Left colon (tissue), 2 donors: Measurements from ENCODE around the gene PCDH9. TPM values are rescaled to one million over a fixed set of nuclear protein-coding genes. Genes with fewer than 3 reads are reported as not detected.

Source experiments
- ATAC-seq: fragments of 200-7000 bp; cut with Tn5 transposase; one replicate; pipeline ENCODE4 v1.9.1; 2020; ENCODE audit warnings: mild to moderate bottlenecking, moderate library complexity
- DNase-seq, 2 donors: peaks; one replicate each; pipeline ENCODE4 v3.0.0-alpha.2; 2020
- intact Hi-C, 2 donors: fragments of 100-400 bp; cut with DNase I in 1 of 2; cut with micrococcal nuclease in 1 of 2; formaldehyde crosslinking; loops; one replicate each; pipeline versions ENCODE4 v1.11.2 to v1.14.0; 2022; cut with DNase I, micrococcal nuclease
- total RNA-seq, 2 donors: library from RNA; stranded (reverse); fragmentation: NEBNext Ultra II Directional; extraction: Animal tissue kit (Norgen Biotek cat#: 25700); gene quantifications; one replicate each; pipeline ENCODE4 v1.2.1, GENCODE V29; 2021
- donor health status: DM: no; HTN: no; CAD: no.
- donor health status: DM: yes; HTN: yes; CAD: no.

The PCDH9 gene
- total RNA-seq, 2 donors from 2014 or later, result 0.61 to 1.4 TPM

DNA sequence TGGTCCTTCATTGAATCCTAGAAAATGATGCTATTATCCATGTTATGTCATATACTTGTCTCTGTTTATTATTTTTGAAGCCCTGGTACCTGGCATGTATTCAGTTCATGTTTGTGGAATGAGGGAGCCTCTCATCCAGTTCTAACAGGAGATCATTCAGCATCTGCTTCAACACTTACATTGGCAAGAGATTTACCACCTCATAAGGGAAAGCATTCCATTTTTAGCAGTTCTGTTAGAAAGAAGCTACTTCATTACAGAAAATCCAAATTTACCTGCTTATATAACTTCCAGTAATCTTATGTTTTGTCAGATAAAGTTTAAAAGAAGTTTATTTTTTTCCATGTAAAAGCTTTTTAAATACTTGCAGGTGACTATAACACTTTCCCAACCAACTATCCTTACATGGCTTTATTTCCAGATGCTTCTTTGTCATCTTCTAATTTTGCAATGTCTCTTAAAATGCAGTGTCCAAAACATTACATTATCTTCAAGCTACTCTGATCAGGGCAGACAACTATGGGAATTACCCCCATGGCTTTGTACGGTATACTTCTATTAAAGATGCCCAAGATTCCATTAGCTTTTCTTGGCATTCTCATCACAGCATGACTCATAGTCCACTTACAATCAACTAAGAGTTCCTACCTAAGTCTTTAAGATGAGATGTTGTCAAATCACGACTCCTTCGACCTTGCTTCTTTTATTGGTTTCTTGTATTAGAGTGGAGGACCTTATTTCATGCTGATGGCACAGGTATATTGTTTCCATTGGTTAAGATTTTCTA is 262.1 kb downstream of the PCDH9 start:
- ATAC-seq, result no peak
- DNase-seq, result no peak
- intact Hi-C loops, result no loop called here

DNA sequence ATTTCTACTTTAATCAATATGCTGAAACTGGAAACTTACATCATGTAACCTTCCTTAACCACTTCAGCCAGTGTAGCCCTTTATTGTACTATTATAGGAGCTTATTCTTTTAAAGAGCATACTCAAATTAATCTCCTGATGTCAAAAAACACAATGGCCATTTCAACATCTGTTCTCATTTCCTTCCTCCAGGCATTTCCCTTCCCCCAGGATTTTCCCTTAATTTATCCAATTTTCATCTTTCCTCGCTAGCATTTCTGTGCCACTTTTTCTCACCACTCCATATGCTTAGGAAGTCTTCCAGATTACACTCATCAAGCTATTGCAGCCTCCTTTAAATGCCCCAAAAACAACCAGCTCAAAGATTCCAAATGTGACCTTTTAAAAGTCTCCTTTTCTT is 265.0 kb downstream of the PCDH9 start:
- no peak for DNase-seq

DNA sequence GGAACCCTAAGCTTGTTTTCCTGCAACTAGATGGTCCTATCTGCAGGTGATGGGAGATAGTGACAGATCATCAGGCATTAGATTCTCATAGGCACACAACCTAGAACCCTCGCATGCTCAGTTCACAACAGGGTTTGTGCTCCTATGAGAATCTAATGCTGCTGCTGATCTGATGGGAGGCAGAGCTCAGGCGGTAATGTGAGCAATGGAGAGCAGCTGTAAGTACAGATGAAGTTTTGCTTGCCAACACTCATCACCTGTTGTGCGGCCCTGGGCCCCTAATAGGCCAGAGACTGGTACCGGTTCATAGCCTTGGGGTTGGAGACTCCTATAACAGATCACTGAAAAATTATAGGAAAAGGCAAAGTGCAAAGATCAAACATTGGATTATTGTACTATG is 267.2 kb downstream of the PCDH9 start:
- no peak for ATAC-seq
- intact Hi-C loops, result no loop called here

More for the DNA sequence above, 265.0 kb downstream of the PCDH9 start:
- intact Hi-C loops, result no loop called here
- ATAC-seq, result no peak

DNA sequence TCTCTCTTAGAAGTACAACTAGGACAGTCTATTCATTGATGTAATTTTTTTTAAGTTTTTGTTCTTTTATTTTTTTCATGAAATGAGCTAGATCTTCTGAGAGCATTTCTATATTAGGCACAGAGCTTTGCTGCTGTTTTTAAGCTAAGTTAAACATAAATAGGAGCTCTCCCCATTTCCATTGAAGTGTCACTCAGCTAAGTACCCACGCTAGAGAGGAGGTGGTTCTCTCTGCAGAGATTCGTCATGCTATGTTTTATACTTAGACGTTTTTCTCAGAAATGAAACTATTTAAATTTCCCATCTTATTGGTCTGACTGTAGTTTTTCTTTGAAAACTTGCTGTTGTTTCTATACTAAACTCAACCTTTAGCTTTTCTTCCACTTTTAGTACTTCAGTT is 271.5 kb downstream of the PCDH9 start:
- ATAC-seq, result no peak
- intact Hi-C loops, result no loop called here
- DNase-seq, result no peak

More for the DNA sequence above, 267.2 kb downstream of the PCDH9 start:
- no peak for DNase-seq

DNA sequence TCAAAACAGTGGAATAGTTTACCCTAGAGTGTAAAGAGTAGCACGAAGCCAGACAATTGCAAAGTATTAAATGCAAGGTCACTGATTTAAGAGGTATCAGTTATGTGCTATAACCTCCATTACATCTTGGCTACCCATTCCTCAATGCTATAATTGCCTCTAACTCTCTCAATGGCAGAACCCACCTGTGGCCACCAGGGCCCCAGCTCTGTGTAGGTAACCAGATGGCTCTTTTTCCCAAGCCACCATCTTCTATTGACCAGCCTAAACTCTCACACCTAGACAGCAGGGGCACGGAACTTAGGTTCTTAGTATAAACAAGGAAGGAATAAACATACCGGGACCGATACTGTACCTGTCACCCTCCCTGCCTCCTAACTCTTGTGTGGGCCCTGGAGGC is 277.6 kb downstream of the PCDH9 start:
- ATAC-seq, result no peak
- intact Hi-C loops, result no loop called here

DNA sequence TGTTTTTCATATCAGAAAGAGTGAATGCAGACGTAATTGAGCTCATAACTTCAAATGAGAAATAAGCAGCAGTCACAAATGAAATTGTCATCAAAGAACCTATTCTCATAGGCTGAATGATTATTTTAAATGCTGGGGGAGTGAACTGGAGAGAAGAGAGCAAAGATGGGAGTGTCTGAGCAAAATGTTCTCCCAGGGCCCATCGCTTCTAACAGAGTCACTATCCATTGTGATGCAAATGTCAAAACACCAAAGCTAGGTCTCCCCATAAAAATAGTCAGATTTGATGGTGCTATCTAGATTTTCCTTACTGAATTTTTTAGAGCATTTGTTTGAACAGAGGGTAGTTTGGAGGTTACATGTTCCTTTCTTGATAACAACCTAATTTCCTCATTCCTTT is 278.7 kb downstream of the PCDH9 start:
- DNase-seq, result no peak
- no peak for ATAC-seq
- intact Hi-C loops, result no loop called here

More for the DNA sequence above, 277.6 kb downstream of the PCDH9 start:
- no peak for DNase-seq

DNA sequence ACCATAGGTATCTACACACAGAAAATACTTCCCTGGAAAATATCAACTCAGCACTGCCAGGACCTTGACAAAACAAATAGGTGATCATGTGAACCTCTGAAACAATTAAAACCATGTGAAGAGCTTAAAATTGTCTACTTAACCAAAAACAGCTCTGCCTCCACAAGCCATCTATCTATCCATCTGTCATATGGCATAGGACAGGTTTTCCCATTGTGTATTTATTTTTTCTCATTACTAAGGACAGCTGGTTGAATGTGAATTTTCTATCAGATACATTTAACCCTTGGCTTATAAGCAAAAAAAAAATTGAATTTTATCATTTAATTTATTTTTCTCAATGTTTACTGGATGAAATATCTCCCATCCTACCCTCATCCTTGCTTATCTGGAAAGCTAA is 279.5 kb downstream of the PCDH9 start:
- DNase-seq, result no peak
- intact Hi-C loops, result no loop called here

DNA sequence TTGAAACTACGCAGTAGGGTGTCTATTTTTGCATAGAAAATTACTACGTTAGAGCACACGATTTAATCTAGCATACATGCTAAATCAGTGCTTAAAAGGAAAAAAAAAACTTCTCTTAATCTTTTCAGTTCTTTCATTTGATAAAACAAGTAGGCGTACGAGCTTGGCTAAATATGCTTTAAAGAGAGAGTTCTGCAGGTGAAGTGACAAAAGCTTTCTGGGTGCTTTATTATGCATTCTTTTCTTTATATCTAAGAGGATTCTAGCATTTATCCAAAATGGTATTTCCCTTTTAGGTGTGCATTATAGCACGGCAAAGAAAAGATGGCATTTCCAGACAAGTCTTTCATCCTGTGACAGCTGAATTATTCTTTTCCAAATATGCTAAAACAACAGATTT is 281.2 kb downstream of the PCDH9 start:
- ATAC-seq (no peak), DNase-seq (no peak)
- intact Hi-C loops, result no loop called here

More for the DNA sequence above, 279.5 kb downstream of the PCDH9 start:
- ATAC-seq, result no peak

DNA sequence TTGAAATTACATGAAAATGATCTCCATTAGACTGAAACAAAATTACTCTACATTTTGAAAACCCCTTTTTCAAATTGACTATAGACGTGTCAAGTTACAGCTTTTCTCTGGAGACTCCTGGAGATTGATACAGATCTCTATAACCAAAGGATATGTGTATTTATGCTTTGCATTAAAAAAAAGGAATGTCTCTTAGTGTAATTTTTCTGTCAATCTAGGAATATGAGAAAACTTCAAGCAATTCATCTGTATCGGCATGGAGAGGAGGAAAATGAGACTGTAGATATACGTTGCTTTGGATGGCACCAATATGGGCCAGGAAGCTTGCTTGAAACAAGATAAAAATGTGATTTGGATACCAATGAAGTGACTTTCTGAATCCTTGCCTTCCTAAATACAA is 286.6 kb downstream of the PCDH9 start:
- DNase-seq (no peak), ATAC-seq (no peak)
- intact Hi-C loops, result no loop called here

DNA sequence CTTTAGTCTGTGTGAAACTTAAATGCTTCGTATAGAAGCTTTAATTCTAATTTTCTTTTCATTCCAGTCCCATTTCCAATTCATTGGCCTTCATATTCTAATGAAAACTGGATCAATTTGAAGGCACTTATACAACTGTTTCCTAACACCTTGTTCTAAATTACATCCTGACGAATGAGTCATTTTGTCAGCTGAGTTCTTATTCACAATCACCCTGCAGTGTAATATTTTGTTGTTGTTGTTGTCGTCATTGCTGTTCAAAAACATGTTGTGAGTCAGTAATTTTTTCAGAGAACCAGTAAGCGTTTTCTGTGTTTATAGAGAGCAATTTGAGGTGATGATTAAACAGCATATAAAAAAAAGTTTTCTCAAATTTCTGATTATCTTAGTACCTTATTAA is 290.0 kb downstream of the PCDH9 start:
- DNase-seq, result no peak
- no peak for ATAC-seq
- intact Hi-C loops, result no loop called here

DNA sequence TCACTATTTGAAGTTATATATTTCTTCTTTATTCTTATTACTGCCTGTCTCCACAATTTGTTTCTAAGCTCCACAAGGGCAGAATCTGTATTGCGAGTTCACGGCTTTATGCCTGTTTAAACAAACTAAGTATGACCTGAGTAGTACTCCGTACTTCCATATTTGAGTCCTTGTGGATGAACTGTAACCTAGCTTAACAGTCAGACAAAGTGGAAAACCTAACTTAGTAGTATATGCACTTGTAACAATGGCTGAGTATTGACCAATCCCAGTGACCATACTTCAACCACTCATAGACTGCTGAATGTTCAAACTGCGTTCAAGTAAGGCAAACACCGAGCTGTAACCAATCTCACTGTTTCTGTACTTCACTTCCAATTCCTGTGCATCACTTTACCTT is 292.7 kb downstream of the PCDH9 start:
- intact Hi-C loops, result no loop called here
- no peak for ATAC-seq
- DNase-seq, result no peak

DNA sequence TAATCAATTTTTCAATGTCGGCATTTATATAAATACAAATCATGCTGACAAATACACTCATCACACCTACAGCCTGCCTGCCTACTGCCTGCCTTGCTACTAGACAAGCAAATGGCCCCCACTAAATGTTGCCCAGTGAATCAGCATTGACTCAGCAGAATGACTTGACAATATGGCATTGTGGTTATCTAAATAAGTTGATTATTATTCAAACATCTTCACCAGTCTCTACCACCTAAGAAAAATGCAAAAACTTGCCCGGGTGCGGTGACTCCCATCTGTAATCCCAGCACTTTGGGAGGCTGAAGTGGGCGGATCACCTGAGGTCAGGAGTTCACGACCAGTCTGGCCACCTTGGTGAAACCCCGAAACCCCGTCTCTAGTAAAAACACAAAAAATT is 296.1 kb downstream of the PCDH9 start:
- intact Hi-C loops, result no loop called here
- ATAC-seq (no peak), DNase-seq (no peak)

DNA sequence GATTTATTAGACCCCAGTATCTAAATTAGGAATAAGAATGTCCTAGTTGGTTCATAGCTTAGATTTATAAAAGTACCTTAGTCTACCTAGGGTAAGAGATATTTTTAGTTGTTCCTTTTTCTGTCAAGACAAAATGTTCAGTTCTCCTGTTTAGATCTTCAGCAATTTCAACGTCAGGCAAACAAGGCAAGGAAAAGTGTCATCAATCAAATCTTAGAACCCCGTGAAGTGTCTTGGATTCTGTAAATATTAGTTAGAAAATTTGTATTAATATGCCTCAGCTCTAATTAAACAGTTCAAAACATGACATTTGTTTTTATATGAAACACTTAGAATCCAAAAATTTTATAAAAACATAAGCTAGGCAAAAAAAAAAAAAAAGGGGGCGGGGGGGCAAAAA is 296.6 kb downstream of the PCDH9 start:
- DNase-seq, result no peak
- intact Hi-C loops, result no loop called here
- no peak for ATAC-seq

DNA sequence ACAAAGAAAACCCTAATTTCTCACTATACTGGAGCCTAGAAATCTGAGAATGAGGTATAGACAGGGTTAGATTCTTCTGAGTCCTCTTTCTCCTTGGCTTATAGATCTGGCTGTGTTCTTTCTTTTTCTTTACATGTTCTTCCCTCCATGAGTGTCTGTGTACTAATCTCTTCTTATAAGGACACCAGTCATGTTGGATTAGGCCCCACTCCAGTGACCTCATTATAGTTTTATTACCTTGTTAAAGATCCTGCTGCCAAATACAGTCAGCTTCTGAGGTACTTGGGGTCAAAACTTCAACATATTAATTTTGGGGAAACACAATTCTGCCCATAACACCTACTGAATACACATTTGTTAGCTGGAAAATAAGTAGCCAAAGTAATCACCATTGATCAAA is 302.6 kb downstream of the PCDH9 start:
- ATAC-seq, result no peak
- no peak for DNase-seq
- intact Hi-C loops, result no loop called here

DNA sequence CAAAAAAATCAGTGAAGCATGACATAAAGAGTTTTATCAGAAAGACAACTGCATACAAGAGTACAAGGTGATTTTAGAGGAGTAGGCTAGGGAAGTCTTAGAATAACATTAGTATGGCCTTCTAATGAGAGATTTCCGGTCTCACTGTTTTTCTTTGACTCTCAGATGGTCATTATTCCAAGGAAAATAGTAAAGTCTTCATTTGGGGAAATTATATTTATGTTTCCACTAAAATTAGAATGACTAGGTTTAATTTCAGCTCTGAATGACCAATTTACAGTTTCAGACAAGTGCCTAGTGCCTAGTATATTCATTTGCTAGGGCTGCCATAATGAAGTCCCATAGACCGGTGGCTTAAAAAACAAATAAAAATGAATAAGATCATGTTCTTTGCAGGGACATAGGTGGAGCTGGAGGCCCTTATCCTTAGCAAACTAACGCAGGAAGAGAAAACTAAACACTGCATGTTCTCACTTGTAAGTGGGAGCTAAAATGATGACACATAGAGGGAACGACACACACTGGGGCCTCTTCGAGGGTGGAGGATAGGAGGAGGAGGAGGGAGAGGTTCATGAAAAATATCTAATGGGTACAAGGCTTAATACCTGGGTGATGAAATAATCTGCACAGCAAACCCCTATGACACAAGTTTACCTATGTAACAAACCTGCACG is 303.1 kb downstream of the PCDH9 start:
- no peak for ATAC-seq
- intact Hi-C loops, result no loop called here
- DNase-seq, result no peak

DNA sequence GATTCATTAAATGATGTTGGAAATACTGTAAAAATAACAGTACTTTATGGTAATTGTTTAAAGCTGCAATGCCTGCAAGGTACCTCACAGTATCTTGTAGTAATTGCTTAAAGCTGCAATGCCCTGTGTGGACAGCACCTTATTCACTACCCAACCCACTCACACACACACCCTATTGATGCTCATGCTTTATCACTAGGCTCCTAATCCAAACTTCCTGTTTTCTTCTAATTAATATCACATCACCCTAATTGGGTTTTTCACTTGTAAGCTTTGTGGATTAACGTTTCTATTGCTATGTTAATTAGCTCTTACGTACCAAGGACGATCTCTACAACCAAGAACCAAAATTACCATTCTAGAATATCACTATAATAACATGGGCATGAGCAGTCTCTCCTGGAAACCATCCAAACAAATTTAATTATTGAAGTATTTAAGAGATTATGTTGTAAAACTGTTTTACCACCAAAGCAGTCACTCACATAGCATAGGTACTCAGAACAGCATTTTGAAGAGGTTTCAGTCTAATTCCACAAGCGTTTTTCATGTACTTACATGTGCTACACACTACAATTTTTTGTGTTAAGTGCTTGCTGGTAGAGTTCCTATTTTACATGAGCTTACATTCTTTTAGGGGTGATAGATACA is 303.8 kb downstream of the PCDH9 start:
- intact Hi-C loops, result no loop called here
- ATAC-seq, result no peak

DNA sequence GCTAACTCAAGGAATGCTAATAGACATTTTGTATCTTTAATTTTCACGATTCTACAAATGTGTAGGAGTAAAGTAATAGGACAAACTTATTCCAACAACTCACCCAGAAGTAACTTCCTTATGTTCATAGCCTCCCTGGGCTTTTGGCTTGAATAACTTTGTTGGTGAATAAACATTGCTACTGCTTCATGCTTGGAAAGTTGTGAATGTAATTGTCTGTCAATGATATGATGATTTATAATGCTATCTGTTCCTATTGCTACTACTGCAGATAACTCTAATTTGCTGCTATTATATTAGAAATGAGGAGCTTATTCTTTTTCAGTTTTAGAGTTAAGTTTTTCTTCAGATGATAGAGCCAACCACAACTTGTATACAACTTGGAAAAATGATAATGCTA is 307.7 kb downstream of the PCDH9 start:
- DNase-seq (no peak), ATAC-seq (no peak)
- intact Hi-C loops, result no loop called here

More for the DNA sequence above, 303.8 kb downstream of the PCDH9 start:
- no peak for DNase-seq

DNA sequence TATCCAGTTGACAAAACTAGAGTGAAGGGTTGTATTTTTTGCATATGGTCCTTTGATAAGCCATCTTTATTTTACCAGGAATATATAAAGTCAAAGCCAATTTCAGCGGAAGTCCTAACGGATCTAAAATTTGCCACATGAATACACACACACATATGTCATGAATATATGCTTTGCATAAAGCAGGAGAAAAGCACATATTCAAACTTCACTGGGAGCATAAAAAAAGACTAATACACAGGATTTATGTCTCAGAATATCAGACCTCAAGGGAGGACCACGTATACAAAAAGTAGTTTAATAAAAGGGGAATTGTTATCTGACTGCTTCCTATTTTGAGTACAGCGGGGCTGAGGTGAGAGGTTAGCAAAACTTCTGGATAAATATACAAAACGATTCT is 308.7 kb downstream of the PCDH9 start:
- intact Hi-C loops, result no loop called here
- ATAC-seq (no peak), DNase-seq (no peak)

DNA sequence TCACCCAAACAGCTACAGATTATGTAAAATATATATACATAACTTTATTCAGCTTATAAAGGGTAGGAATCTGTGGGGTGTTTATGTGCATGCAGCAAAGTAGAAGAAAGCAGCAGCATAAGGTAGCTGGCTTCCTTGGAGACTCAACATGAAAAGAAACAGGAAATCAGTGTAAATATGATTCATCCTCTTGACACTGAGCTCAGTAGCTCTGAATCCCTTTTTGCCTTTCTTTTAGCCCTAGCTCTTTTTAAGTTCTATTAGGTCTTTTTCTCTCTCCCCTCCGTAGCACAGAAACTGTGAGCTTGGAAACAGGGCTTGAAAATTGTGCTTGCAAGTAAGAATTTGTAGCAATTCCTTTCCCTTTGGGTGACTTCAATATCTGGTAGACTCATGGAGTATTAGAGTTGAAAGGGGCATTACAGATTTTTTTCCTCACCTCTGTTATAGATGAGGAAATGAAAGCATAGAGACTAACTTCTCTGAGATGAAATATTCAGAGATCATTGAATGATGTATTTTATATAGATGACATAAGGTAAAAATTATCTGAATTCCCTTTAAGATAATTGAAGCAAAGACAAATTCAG is 314.4 kb downstream of the PCDH9 start:
- ATAC-seq (no peak), DNase-seq (no peak)
- intact Hi-C loops, result no loop called here

DNA sequence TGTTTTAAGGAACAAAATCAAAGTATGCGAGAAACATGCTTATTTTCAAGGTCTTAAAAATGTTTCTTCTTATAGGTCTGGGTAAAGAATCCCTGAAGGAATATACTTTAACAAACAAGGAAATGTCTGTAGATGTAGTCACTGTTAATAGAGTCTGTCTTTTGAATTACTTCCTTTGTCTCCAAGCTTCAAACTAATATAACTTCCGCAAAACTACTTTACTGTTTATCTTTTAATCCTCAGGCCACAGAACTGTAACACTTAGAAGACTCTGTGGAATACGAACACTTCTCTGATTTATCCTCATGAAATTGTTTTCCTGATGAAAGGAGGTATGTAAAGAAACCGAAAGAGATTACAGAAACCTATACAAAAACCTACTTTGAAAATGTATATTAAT is 316.0 kb downstream of the PCDH9 start:
- ATAC-seq, result no peak
- no peak for DNase-seq
- intact Hi-C loops, result no loop called here
